Measurements from ENCODE around the gene FFAR3. TPM values are rescaled to one million over a fixed set of nuclear protein-coding genes. Genes with fewer than 3 reads are reported as not detected.

The FFAR3 gene
- total and polyA plus RNA-seq, 2 of the 13 experiments (the other 11 are each of a cell fraction or from before 2014, with no cell fraction given): not detected

- no peak for TF ChIP-seq ATF7 (IDR thresholded peaks at IDR 0.05)
- TF ChIP-seq ATF7 (CRISPR knock-in tag; IDR thresholded peaks at IDR 0.05): no peak
- no peak for TF ChIP-seq CERS6 (CRISPR knock-in tag; IDR thresholded peaks at IDR 0.05)
- TF ChIP-seq ZNF441 (CRISPR knock-in tag; IDR thresholded peaks at IDR 0.05; ENCODE audit: borderline replicate concordance): no peak
- no peak for TF ChIP-seq MIER3 (CRISPR knock-in tag; IDR thresholded peaks at IDR 0.05; ENCODE audit: borderline replicate concordance)
- TF ChIP-seq CEBPG (CRISPR knock-in tag; IDR thresholded peaks at IDR 0.05): peak; percentile 51
- TF ChIP-seq ZNF564 (CRISPR knock-in tag; IDR thresholded peaks at IDR 0.05): no peak
- no peak for TF ChIP-seq RNF219 (CRISPR knock-in tag; IDR thresholded peaks at IDR 0.05)
- TF ChIP-seq ZNF710 (CRISPR knock-in tag; IDR thresholded peaks at IDR 0.05; ENCODE audit: borderline replicate concordance): peak; percentile 57; the same call in 1 of the 2 replicates
- TF ChIP-seq MEIS2 (CRISPR knock-in tag; IDR thresholded peaks at IDR 0.05): peak; percentile 63; the same call in 1 of the 2 replicates
- peak; percentile 61; the same call in 1 of the 2 replicates for TF ChIP-seq ZFP91 (CRISPR knock-in tag; IDR thresholded peaks at IDR 0.05; ENCODE audit: borderline replicate concordance)
- no peak for TF ChIP-seq ZNF30 (CRISPR knock-in tag; IDR thresholded peaks at IDR 0.05)
- peak; percentile 38; the same call in 1 of the 2 replicates for TF ChIP-seq ZNF292 (CRISPR knock-in tag; IDR thresholded peaks at IDR 0.05; ENCODE audit: borderline replicate concordance, low read depth)
- TF ChIP-seq ZNF629 (CRISPR knock-in tag; conservative IDR thresholded peaks at IDR 0.05): no peak
Observed at GRCh38 chr19:35309481-35310279, 48.6 kb upstream of the FFAR3 start (continued).
